ENCODE data around the gene AGMAT. TPM values are rescaled to one million over a fixed set of nuclear protein-coding genes. Genes with fewer than 3 reads are reported as not detected.

The AGMAT gene
- total and polyA plus RNA-seq, 9 of the 15 experiments (the other 6 are each of a cell fraction or from before 2014, with no cell fraction given) = not detected

GRCh38 chr1:15592285-15592684 is 7.4 kb upstream of the AGMAT start:
- FAIRE-seq (no peak), DNase-seq (ENCODE audit: extremely low read depth in 1 of 4, low spot score in 3 of 4) (no peak), ATAC-seq (no peak)
- H3K27ac ChIP-seq (ENCODE audit: extremely low read depth, low read depth, low read length) = no peak overlapping the region
- H3K4me1 ChIP-seq (replicated peaks in 1 of 2; ENCODE audit: control insufficient read depth in 2 of 2, insufficient read depth in 2 of 2, low read length in 2 of 2) = peaks cover 0 to 4% of the 10 kb centered on the region in 2 experiments; a peak in 2 of 5 replicates
- WGBS (ENCODE audit: insufficient coverage, low coverage, missing lambda C conversion rate) = 51% methylated on average over 5 of the region's 5 CpGs
- intact Hi-C loops (cut with micrococcal nuclease) = no loop called here
- H3K27me3 ChIP-seq (ENCODE audit: control insufficient read depth in 2 of 2, insufficient read depth in 2 of 2, low read length in 2 of 2) = no peaks in the 10 kb centered on the region
- H3K4me2 ChIP-seq (ENCODE audit: insufficient read depth, low read length) = no peak overlapping the region
- BruUV-seq (replicated peaks) = no TSS peak
- in situ Hi-C loops (cut with MboI) = no loop called here
- CTCF ChIA-PET (ENCODE audit: low intra/inter-chr PET ratio) = no interaction called here
- no peaks in the 10 kb centered on the region for H4K20me1 ChIP-seq (replicated peaks; ENCODE audit: control insufficient read depth, insufficient read depth, low read length)
- H3K9ac ChIP-seq (ENCODE audit: insufficient read depth in 1 of 2, low read depth in 2 of 2, low read length in 2 of 2) = no peak overlapping the region
- POLR2A ChIA-PET = interaction anchor here (0.6 to 1.8 kb wide), 3 partner anchors 13 to 76 kb away, joined by 3 to 5 read pairs (median 3); no protein-coding TSS in a partner anchor
- H3K79me2 ChIP-seq (ENCODE audit: control insufficient read depth, insufficient read depth, low read length) = no peaks in the 10 kb centered on the region
- TF ChIP-seq AFF4 (CRISPR knock-in tag; IDR thresholded peaks at IDR 0.05) (no peak), PKNOX1 (IDR thresholded peaks at IDR 0.05) (0 out of 2 replicates have a peak, but pooled peaks have one; percentile 23), DNMT1 (IDR thresholded peaks at IDR 0.05) (no peak), XRCC5 (IDR thresholded peaks at IDR 0.05; ENCODE audit: low read depth, low read length) (no peak), ZNF24 (IDR thresholded peaks at IDR 0.05) (peak; percentile 73), ZSCAN32 (CRISPR knock-in tag; IDR thresholded peaks at IDR 0.05) (no peak), TOE1 (IDR thresholded peaks at IDR 0.05; ENCODE audit: borderline replicate concordance) (no peak), TOE1 (CRISPR knock-in tag; IDR thresholded peaks at IDR 0.05; ENCODE audit: borderline replicate concordance, low read depth) (no peak), PHF21A (IDR thresholded peaks at IDR 0.05; ENCODE audit: borderline replicate concordance, low read depth) (no peak)
- H3K4me3 ChIP-seq = no peak overlapping the region
- H3K9me3 ChIP-seq (replicated peaks; ENCODE audit: control insufficient read depth, insufficient read depth, low read depth, low read length) = 0 out of 2 replicates have a peak, but pooled peaks cover 4% of the 10 kb centered on the region
- no peaks in the 10 kb centered on the region for H3K36me3 ChIP-seq (ENCODE audit: control insufficient read depth, insufficient read depth, low read length)
- H3K9me1 ChIP-seq (ENCODE audit: control insufficient read depth, insufficient read depth, low read length) = no peaks in the 10 kb centered on the region
- H2AFZ ChIP-seq (ENCODE audit: low read depth, low read length) = peak overlapping the region; percentile 47; the same call in 1 of the 2 replicates

Measured in K562 (cell line).